DND-41 (cell line): Measurements from ENCODE around the gene PDLIM4.

ENCODE experiments used
- ATAC-seq: fragments of 200-7000 bp; cut with Tn5 transposase; 3 replicates; pipeline ENCODE4 v1.9.1; 2021; ENCODE audit warnings: low read depth; ENCODE audit not compliant: insufficient read depth
- DNase-seq: peaks from one replicate; pipeline ENCODE4 v3.0.0-alpha.2; 2020
- H2AFZ ChIP-seq: 2 replicates; pipeline ENCODE4 v1.6.0; 2012; ENCODE audit warnings: low read depth, low read length
- H3K27ac ChIP-seq: 2 replicates; pipeline ENCODE4 v1.5.1; 2012; ENCODE audit warnings: low read length, inconsistent platforms
- H3K27me3 ChIP-seq: fragments of 200-600 bp; sonication (generic); 2 replicates; pipeline ENCODE4 v1.6.0; 2012; ENCODE audit warnings: low read length, mild to moderate bottlenecking, inconsistent platforms; ENCODE audit not compliant: insufficient read depth, poor library complexity
- H3K36me3 ChIP-seq: 2 replicates; pipeline ENCODE4 v1.5.1; 2012; ENCODE audit warnings: low read length, inconsistent platforms; ENCODE audit not compliant: insufficient read depth
- H3K4me1 ChIP-seq: 2 replicates; pipeline ENCODE4 v1.5.1; 2012; ENCODE audit warnings: mild to moderate bottlenecking, low read length; ENCODE audit not compliant: insufficient read depth
- H3K4me2 ChIP-seq: 2 replicates; pipeline ENCODE4 v1.6.0; 2012; ENCODE audit warnings: mild to moderate bottlenecking, moderate library complexity, low read length, inconsistent platforms; ENCODE audit not compliant: insufficient read depth
- H3K4me3 ChIP-seq, 2 experiments: fragments of 200-600 bp in 1 of 2; shearing (Covaris generic) in 1 of 2; 2 replicates each; pipeline ENCODE4 v1.5.1; 2012 to 2016; ENCODE audit warnings: inconsistent platforms in 2 of 2, low read length in 2 of 2, mild to moderate bottlenecking in 2 of 2, low read depth in 1 of 2, moderate library complexity in 1 of 2
- H3K79me2 ChIP-seq: 2 replicates; pipeline ENCODE4 v1.6.0; 2012; ENCODE audit warnings: low read length, inconsistent platforms; ENCODE audit not compliant: insufficient read depth
- H3K9ac ChIP-seq: 2 replicates; pipeline ENCODE4 v1.6.0; 2012; ENCODE audit warnings: low read depth, mild to moderate bottlenecking, inconsistent platforms, low read length, moderate library complexity
- H3K9me3 ChIP-seq: 2 replicates; pipeline ENCODE4 v1.5.1; 2012; ENCODE audit warnings: low read length, moderate library complexity, mild to moderate bottlenecking, inconsistent platforms; ENCODE audit not compliant: insufficient read depth, severe bottlenecking
- H4K20me1 ChIP-seq: 2 replicates; pipeline ENCODE4 v1.6.0; 2012; ENCODE audit warnings: low read length; ENCODE audit not compliant: insufficient read depth
- CTCF ChIP-seq: IDR thresholded peaks from 2 replicates; pipeline ENCODE4 v1.5.1; 2012; ENCODE audit warnings: borderline replicate concordance, low read length, moderate library complexity, mild to moderate bottlenecking; ENCODE audit not compliant: poor library complexity, severe bottlenecking; ENCODE audit errors: extremely low read depth
- EZH2 ChIP-seq: IDR thresholded peaks from 3 replicates; pipeline ENCODE4 v1.6.1; 2012; ENCODE audit warnings: borderline replicate concordance, low read depth, mild to moderate bottlenecking, moderate library complexity, low read length, inconsistent platforms; ENCODE audit not compliant: severe bottlenecking

The PDLIM4 gene

GRCh38 chr5:132265336-132266030 lies 8.0 kb downstream of the PDLIM4 start:
- Histone ChIP-seq H3K27ac (no peak overlapping the region), H3K36me3 (no peaks in the 10 kb centered on the region), H3K27me3 (no peaks in the 10 kb centered on the region), H3K79me2 (no peaks in the 10 kb centered on the region), H3K4me2 (no peak overlapping the region), H3K9me3 (no peaks in the 10 kb centered on the region), H3K9ac (no peak overlapping the region), H2AFZ (no peak overlapping the region), H4K20me1 (no peaks in the 10 kb centered on the region), H3K4me3 (no peak overlapping the region), H3K4me1 (no peaks in the 10 kb centered on the region)
- DNase-seq: no peak
- no peak for ATAC-seq
- TF ChIP-seq EZH2: no peak
- TF ChIP-seq CTCF: no peak

- Histone ChIP-seq H3K4me2 (no peak overlapping the region), H3K9me3 (no peaks in the 10 kb centered on the region), H3K4me1 (no peaks in the 10 kb centered on the region), H3K9ac (no peak overlapping the region), H3K27ac (no peak overlapping the region), H3K79me2 (no peaks in the 10 kb centered on the region), H3K27me3 (no peaks in the 10 kb centered on the region), H4K20me1 (no peaks in the 10 kb centered on the region), H3K4me3 (no peak overlapping the region), H3K36me3 (no peaks in the 10 kb centered on the region), H2AFZ (no peak overlapping the region)
- DNase-seq: no peak
- no peak for TF ChIP-seq EZH2
- no peak for TF ChIP-seq CTCF
- ATAC-seq: no peak
Observed at GRCh38 chr5:132266031-132266835, 8.7 kb downstream of the PDLIM4 start.

GRCh38 chr5:132266836-132267160 lies 9.3 kb downstream of the PDLIM4 start:
- Histone ChIP-seq H3K36me3 (no peaks in the 10 kb centered on the region), H3K9ac (no peak overlapping the region), H3K79me2 (no peaks in the 10 kb centered on the region), H3K4me3 (no peak overlapping the region), H3K27me3 (no peaks in the 10 kb centered on the region), H2AFZ (no peak overlapping the region), H3K9me3 (no peaks in the 10 kb centered on the region), H4K20me1 (no peaks in the 10 kb centered on the region), H3K27ac (no peak overlapping the region), H3K4me2 (no peak overlapping the region), H3K4me1 (no peaks in the 10 kb centered on the region)
- no peak for DNase-seq
- TF ChIP-seq EZH2 (no peak), CTCF (no peak)
- no peak for ATAC-seq
